Ovary (tissue), 9 donors: ENCODE results near the gene UBXN1. TPM values are rescaled to one million over a fixed set of nuclear protein-coding genes. Genes with fewer than 3 reads are reported as not detected.

Source experiments
- DNase-seq, 5 donors: peaks; one replicate each; pipeline ENCODE4 v3.0.0-alpha.2; 2019 to 2020
- H3K27ac ChIP-seq, 2 donors: fragments of 200-600 bp; one replicate each; pipeline versions ENCODE4 v1.5.1 to v1.8.0; 2019 to 2022
- H3K27me3 ChIP-seq: fragments of 200-600 bp; one replicate; pipeline ENCODE4 v1.8.0; 2022
- H3K36me3 ChIP-seq: fragments of 200-600 bp; sonication (generic); one replicate; pipeline ENCODE4 v1.5.1; 2019
- H3K4me1 ChIP-seq: one replicate; pipeline ENCODE4 v1.8.1; 2013; ENCODE audit warnings: mild to moderate bottlenecking, moderate library complexity; ENCODE audit not compliant: insufficient read depth
- H3K4me3 ChIP-seq: fragments of 200-600 bp; sonication (generic); one replicate; pipeline ENCODE4 v1.5.1; 2017
- H3K9me3 ChIP-seq, 2 donors: fragments of 200-600 bp in 1 of 2; sonication (generic) in 1 of 2; one replicate each; pipeline versions ENCODE4 v1.5.1 to v1.8.1; 2013 to 2019; ENCODE audit warnings: mild to moderate bottlenecking in 1 of 2, moderate library complexity in 1 of 2
- CTCF ChIP-seq, 3 donors: fragments of 450-650 bp in 2 of 3; fragments of 200-600 bp in 1 of 3; IDR thresholded peaks; one replicate each; pipeline versions ENCODE4 v1.5.1 to v1.8.0; 2016 to 2022; ENCODE audit warnings: antibody characterized with exemption in 3 of 3, mild to moderate bottlenecking in 1 of 3
- EP300 ChIP-seq: sonication (generic); formaldehyde crosslinking; IDR thresholded peaks from one replicate; pipeline ENCODE4 v1.6.1; 2017; ENCODE audit warnings: antibody characterized with exemption
- POLR2A ChIP-seq: fragments of 450-650 bp; IDR thresholded peaks from one replicate; pipeline ENCODE4 v1.6.1; 2017; ENCODE audit warnings: antibody characterized with exemption, mild to moderate bottlenecking, moderate library complexity
- WGBS, 3 donors: extraction: QIAGEN DNeasy Blood & Tissue Kit in 1 of 3; methylation state at CpG; one replicate each; pipeline versions ENCODE4 v1.1.5 to v1.1.7; 2013 to 2017; 5-methylcytosine and 5-hydroxymethylcytosine counted together
- intact Hi-C, 4 donors: fragments of 100-400 bp; cut with DNase I; formaldehyde crosslinking; loops; one replicate each; pipeline versions ENCODE4 v1.11.0 to v1.15.1; 2022 to 2023
- polyA plus RNA-seq, 2 donors: library from polyadenylated mRNA; stranded (reverse); fragments of 200-250 nt in 1 of 2; fragments of 350-450 nt in 1 of 2; fragmentation: Illumina TruSeq in 1 of 2; extraction: RNeasy Lipid Tissue Mini Kit (QIAGEN cat#74804) in 1 of 2; gene quantifications; one replicate each; pipeline ENCODE4 v1.2.3, GENCODE V29; 2013 to 2014
- small RNA-seq: library from RNA; depleted of rRNA; stranded (forward); fragments of <200 nt; gene quantifications from one replicate; pipeline ENCODE3, GENCODE V24; 2016
- total RNA-seq, 7 donors: library from RNA; depleted of rRNA in 2 of 7; stranded (reverse); fragments of >200 nt in 2 of 7; fragmentation: NEBNext Ultra II Directional in 3 of 7; extraction: Animal tissue kit (Norgen Biotek cat#: 25700) in 3 of 7; gene quantifications; one replicate each; pipeline versions ENCODE4 v1.1.0 to v1.2.4, GENCODE V29; 2016 to 2023
- donor health status: DM: no; HTN: no; CAD: no; lungs with moderate emphysema.
- donor health status: DM: no; HTN: no; CAD: no.
- donor health status: Bipolar disorder and iron deficiency.
- donor health status: DM: yes; HTN: yes; CAD: no.
- donor health status: DM: no; HTN: no; CAD: no.
- donor health status: DM: yes; HTN: yes; CAD: no.

UBXN1 gene
- total and polyA plus RNA-seq, 9 donors, result 97.6 to 284 (median 170) TPM

- peak overlapping the region in 1 of 2 donors; percentile 87 for H3K27ac ChIP-seq
- peaks cover 2% of the 10 kb centered on the region for H3K36me3 ChIP-seq
- TF ChIP-seq CTCF (IDR thresholded peaks at IDR 0.05), result no peak
- no peak for TF ChIP-seq POLR2A
- TF ChIP-seq EP300, result no peak
- H3K4me3 ChIP-seq, result peak overlapping the region; percentile 85
- intact Hi-C loops, result no loop called here
- peaks cover 4% of the 10 kb centered on the region for H3K4me1 ChIP-seq
- no peaks in the 10 kb centered on the region for H3K27me3 ChIP-seq
- 7 to 11% (median 7%) methylated on average over 11 of the region's 11 CpGs for WGBS, 3 donors
- no peak for DNase-seq
- H3K9me3 ChIP-seq, result no peaks in the 10 kb centered on the region
Measured at GRCh38 chr11:62645671-62645945, 33.3 kb downstream of the UBXN1 start.

- Histone ChIP-seq H3K27me3 (no peaks in the 10 kb centered on the region), H3K4me1 (peaks cover 4% of the 10 kb centered on the region), H3K4me3 (no peak overlapping the region), H3K36me3 (peaks cover 2% of the 10 kb centered on the region), H3K9me3 (no peaks in the 10 kb centered on the region), H3K27ac (no peak overlapping the region)
- intact Hi-C loops, result no loop called here
- 70 to 81% (median 78%) methylated on average over 8 of the region's 8 CpGs for WGBS, 3 donors
- no peak for TF ChIP-seq EP300
- no peak for TF ChIP-seq POLR2A
- no peak for TF ChIP-seq CTCF (IDR thresholded peaks at IDR 0.05)
- no peak for DNase-seq
Measured at GRCh38 chr11:62644220-62644619, 34.7 kb downstream of the UBXN1 start.

- WGBS, 3 donors, result 80 to 89% (median 82%) methylated on average over 6 of the region's 6 CpGs
- H3K27me3 ChIP-seq, result no peaks in the 10 kb centered on the region
- H3K36me3 ChIP-seq, result no peaks in the 10 kb centered on the region
- no peak for DNase-seq
- H3K9me3 ChIP-seq, result no peaks in the 10 kb centered on the region
- intact Hi-C loops, result no loop called here
- no peak for TF ChIP-seq CTCF (IDR thresholded peaks at IDR 0.05)
- no peak for TF ChIP-seq POLR2A
- TF ChIP-seq EP300, result no peak
- H3K4me3 ChIP-seq, result no peak overlapping the region
- H3K27ac ChIP-seq, result no peak overlapping the region
- H3K4me1 ChIP-seq, result no peaks in the 10 kb centered on the region
Measured at GRCh38 chr11:62632492-62632891, 46.4 kb downstream of the UBXN1 start.

GRCh38 chr11:62627713-62628112 is 51.2 kb downstream of the UBXN1 start:
- DNase-seq, result no peak
- intact Hi-C loops, result no loop called here
- H3K4me3 ChIP-seq, result no peak overlapping the region
- TF ChIP-seq CTCF (IDR thresholded peaks at IDR 0.05) (no peak), EP300 (no peak), POLR2A (no peak)
- H3K9me3 ChIP-seq, result no peaks in the 10 kb centered on the region
- WGBS, 3 donors, result 77 to 84% (median 78%) methylated on average over 3 of the region's 3 CpGs
- no peaks in the 10 kb centered on the region for H3K27me3 ChIP-seq
- H3K4me1 ChIP-seq, result no peaks in the 10 kb centered on the region
- no peaks in the 10 kb centered on the region for H3K36me3 ChIP-seq
- no peak overlapping the region for H3K27ac ChIP-seq

Small RNA genes within 50 kb of the gene (small RNA-seq; reads per million reads assigned to genes)
- gene SNORA57, result not detected

Other genes starting within 250 kb of the UBXN1 start
- gene AHNAK, start 132.3 kb downstream of the UBXN1 start, total RNA-seq, result 100 to 1,000 TPM; 353 to 699 (median 607) TPM
- gene AHNAK, start 132.3 kb downstream of the UBXN1 start, polyA plus RNA-seq, result 100 to 1,000 TPM; 114 to 376 TPM
- 1,000 to 10,000 TPM; 2,147 to 3,018 (median 2,446) TPM for gene EEF1G, start 105.2 kb downstream of the UBXN1 start, total RNA-seq
- 1,000 to 10,000 TPM; 2,476 to 3,023 TPM for gene EEF1G, start 105.2 kb downstream of the UBXN1 start, polyA plus RNA-seq
- gene TUT1, start 87.5 kb downstream of the UBXN1 start, total RNA-seq, result 10 to 100 TPM in 5 of 7 donors, 1 to 10 TPM in 2; 6.9 to 27.3 (median 21.1) TPM
- 10 to 100 TPM in 1 of 2 donors, 1 to 10 TPM in 1; 5.9 to 18.3 TPM for gene TUT1, start 87.5 kb downstream of the UBXN1 start, polyA plus RNA-seq
- 100 to 1,000 TPM in 3 of 7 donors, 10 to 100 TPM in 4; 41.5 to 130 (median 89.8) TPM for gene MTA2, start 77.2 kb downstream of the UBXN1 start, total RNA-seq
- 10 to 100 TPM; 54.2 to 90.4 TPM for gene MTA2, start 77.2 kb downstream of the UBXN1 start, polyA plus RNA-seq
- 100 to 1,000 TPM in 3 of 7 donors, 10 to 100 TPM in 4; 38.1 to 138 (median 96.0) TPM for gene EML3, start 66.3 kb downstream of the UBXN1 start, total RNA-seq
- 10 to 100 TPM; 29.9 to 59.1 TPM for gene EML3, start 66.3 kb downstream of the UBXN1 start, polyA plus RNA-seq
- 10 to 100 TPM in 4 of 7 donors, 1 to 10 TPM in 3; 9.2 to 22.4 (median 10.8) TPM for gene ROM1, start 65.8 kb downstream of the UBXN1 start, total RNA-seq
- 10 to 100 TPM; 10.4 to 15.9 TPM for gene ROM1, start 65.8 kb downstream of the UBXN1 start, polyA plus RNA-seq
- 10 to 100 TPM; 16.6 to 56.6 (median 33.9) TPM for gene B3GAT3, start 57.1 kb downstream of the UBXN1 start, total RNA-seq
- 10 to 100 TPM in 1 of 2 donors, 1 to 10 TPM in 1; 1.3 to 29.2 TPM for gene B3GAT3, start 57.1 kb downstream of the UBXN1 start, polyA plus RNA-seq
- 100 to 1,000 TPM in 5 of 7 donors, 10 to 100 TPM in 2; 91.4 to 278 (median 228) TPM for gene GANAB, start 32.5 kb downstream of the UBXN1 start, total RNA-seq
- gene GANAB, start 32.5 kb downstream of the UBXN1 start, polyA plus RNA-seq, result 100 to 1,000 TPM; 157 to 280 TPM
- 10 to 100 TPM; 16.0 to 26.4 (median 21.8) TPM for gene INTS5, start 25.8 kb downstream of the UBXN1 start, total RNA-seq
- gene INTS5, start 25.8 kb downstream of the UBXN1 start, polyA plus RNA-seq, result 10 to 100 TPM in 1 of 2 donors, 1 to 10 TPM in 1; 4.6 to 12.3 TPM
- gene C11orf98, start 13.9 kb downstream of the UBXN1 start, total RNA-seq, result 10 to 100 TPM; 24.2 to 62.3 (median 35.1) TPM
- 10 to 100 TPM; 50.8 to 55.5 TPM for gene C11orf98, start 13.9 kb downstream of the UBXN1 start, polyA plus RNA-seq
- gene CSKMT, start 13.8 kb downstream of the UBXN1 start, total RNA-seq, result 10 to 100 TPM; 14.2 to 31.5 (median 21.7) TPM
- gene CSKMT, start 13.8 kb downstream of the UBXN1 start, polyA plus RNA-seq, result 10 to 100 TPM in 1 of 2 donors, 1 to 10 TPM in 1; 3.6 to 16.9 TPM
- gene UQCC3, start 7.4 kb downstream of the UBXN1 start, total RNA-seq, result 10 to 100 TPM in 2 of 7 donors, 1 to 10 TPM in 5; 7.1 to 13.7 (median 8.9) TPM
- gene UQCC3, start 7.4 kb downstream of the UBXN1 start, polyA plus RNA-seq, result 1 to 10 TPM; 1.6 to 9.6 TPM
- gene LBHD1, start 6.8 kb downstream of the UBXN1 start, total RNA-seq, result 1 to 10 TPM; 2.4 to 6.0 (median 4.6) TPM
- gene LBHD1, start 6.8 kb downstream of the UBXN1 start, polyA plus RNA-seq, result 1 to 10 TPM; 2.6 to 5.3 TPM
- 10 to 100 TPM; 19.5 to 38.6 (median 25.5) TPM for gene LRRN4CL, start 10.5 kb upstream of the UBXN1 start, total RNA-seq
- gene LRRN4CL, start 10.5 kb upstream of the UBXN1 start, polyA plus RNA-seq, result 10 to 100 TPM; 18.5 to 23.1 TPM
- gene BSCL2, start 28.4 kb upstream of the UBXN1 start, total RNA-seq, result 100 to 1,000 TPM in 1 of 7 donors, 10 to 100 TPM in 6; 31.4 to 122 (median 57.2) TPM
- 10 to 100 TPM; 49.2 to 57.8 TPM for gene BSCL2, start 28.4 kb upstream of the UBXN1 start, polyA plus RNA-seq
- gene GNG3, start 28.6 kb upstream of the UBXN1 start, total RNA-seq, result under 1 TPM in 5 of 7 donors, not detected in 2; 0.27 to 0.73 (median 0.37) TPM
- gene GNG3, start 28.6 kb upstream of the UBXN1 start, polyA plus RNA-seq, result under 1 TPM; 0.18 to 0.30 TPM
- 10 to 100 TPM; 11.0 to 50.0 (median 41.2) TPM for gene HNRNPUL2, start 48.4 kb upstream of the UBXN1 start, total RNA-seq
- 10 to 100 TPM; 38.0 to 81.2 TPM for gene HNRNPUL2, start 48.4 kb upstream of the UBXN1 start, polyA plus RNA-seq
- gene TTC9C, start 49.4 kb upstream of the UBXN1 start, total RNA-seq, result 10 to 100 TPM; 19.4 to 42.9 (median 30.4) TPM
- 10 to 100 TPM; 30.5 to 53.6 TPM for gene TTC9C, start 49.4 kb upstream of the UBXN1 start, polyA plus RNA-seq
- gene ZBTB3, start 75.1 kb upstream of the UBXN1 start, total RNA-seq, result 10 to 100 TPM in 4 of 7 donors, 1 to 10 TPM in 3; 4.4 to 18.2 (median 11.8) TPM
- 1 to 10 TPM; 3.5 to 4.5 TPM for gene ZBTB3, start 75.1 kb upstream of the UBXN1 start, polyA plus RNA-seq
- gene POLR2G, start 82.5 kb upstream of the UBXN1 start, total RNA-seq, result 10 to 100 TPM; 42.1 to 77.0 (median 53.6) TPM
- gene POLR2G, start 82.5 kb upstream of the UBXN1 start, polyA plus RNA-seq, result 100 to 1,000 TPM; 100 to 108 TPM
- 10 to 100 TPM; 15.9 to 33.6 (median 26.3) TPM for gene TAF6L, start 92.3 kb upstream of the UBXN1 start, total RNA-seq
- gene TAF6L, start 92.3 kb upstream of the UBXN1 start, polyA plus RNA-seq, result 10 to 100 TPM in 1 of 2 donors, 1 to 10 TPM in 1; 5.4 to 26.5 TPM
- 100 to 1,000 TPM in 1 of 7 donors, 10 to 100 TPM in 6; 32.7 to 101 (median 36.5) TPM for gene TMEM179B, start 108.3 kb upstream of the UBXN1 start, total RNA-seq
- gene TMEM179B, start 108.3 kb upstream of the UBXN1 start, polyA plus RNA-seq, result 10 to 100 TPM; 54.4 to 91.7 TPM
- 10 to 100 TPM; 12.0 to 26.9 (median 13.1) TPM for gene TMEM223, start 112.9 kb upstream of the UBXN1 start, total RNA-seq
- 10 to 100 TPM; 13.7 to 15.5 TPM for gene TMEM223, start 112.9 kb upstream of the UBXN1 start, polyA plus RNA-seq
- gene NXF1, start 126.4 kb upstream of the UBXN1 start, total RNA-seq, result 10 to 100 TPM; 48.8 to 96.8 (median 77.7) TPM
- gene NXF1, start 126.4 kb upstream of the UBXN1 start, polyA plus RNA-seq, result 100 to 1,000 TPM in 1 of 2 donors, 10 to 100 TPM in 1; 99.4 to 125 TPM
- gene STX5, start 153.0 kb upstream of the UBXN1 start, total RNA-seq, result 10 to 100 TPM; 33.2 to 60.7 (median 49.1) TPM
- gene STX5, start 153.0 kb upstream of the UBXN1 start, polyA plus RNA-seq, result 10 to 100 TPM; 39.6 to 50.1 TPM
- not detected for gene TEX54, start 153.8 kb upstream of the UBXN1 start, total RNA-seq
- gene TEX54, start 153.8 kb upstream of the UBXN1 start, polyA plus RNA-seq, result not detected
- 10 to 100 TPM; 36.5 to 70.6 (median 61.1) TPM for gene WDR74, start 160.5 kb upstream of the UBXN1 start, total RNA-seq
- 10 to 100 TPM; 25.1 to 39.4 TPM for gene WDR74, start 160.5 kb upstream of the UBXN1 start, polyA plus RNA-seq
- gene SLC3A2, start 201.8 kb upstream of the UBXN1 start, total RNA-seq, result 100 to 1,000 TPM in 3 of 7 donors, 10 to 100 TPM in 4; 69.0 to 430 (median 97.7) TPM
- gene SLC3A2, start 201.8 kb upstream of the UBXN1 start, polyA plus RNA-seq, result 100 to 1,000 TPM in 1 of 2 donors, 10 to 100 TPM in 1; 90.0 to 126 TPM
- gene CHRM1, start 242.3 kb upstream of the UBXN1 start, total RNA-seq, result not detected
- not detected for gene CHRM1, start 242.3 kb upstream of the UBXN1 start, polyA plus RNA-seq